Fibroblast of mammary gland (primary cell): ENCODE results near the gene PKD1L1.

Experiments
- DNase-seq: peaks from one replicate; pipeline ENCODE4 v3.0.0-alpha.2; 2010; ENCODE audit warnings: low read depth
- H3K4me3 ChIP-seq: 2 replicates; pipeline ENCODE4 v1.5.1; 2011; ENCODE audit warnings: low read depth, mild to moderate bottlenecking, low read length, moderate library complexity; ENCODE audit not compliant: control insufficient read depth
- CTCF ChIP-seq: conservative IDR thresholded peaks from 2 replicates; pipeline ENCODE4 v1.5.1; 2011; ENCODE audit warnings: low read depth, low read length, inconsistent platforms; ENCODE audit not compliant: control insufficient read depth, insufficient read depth

PKD1L1 gene

DNA sequence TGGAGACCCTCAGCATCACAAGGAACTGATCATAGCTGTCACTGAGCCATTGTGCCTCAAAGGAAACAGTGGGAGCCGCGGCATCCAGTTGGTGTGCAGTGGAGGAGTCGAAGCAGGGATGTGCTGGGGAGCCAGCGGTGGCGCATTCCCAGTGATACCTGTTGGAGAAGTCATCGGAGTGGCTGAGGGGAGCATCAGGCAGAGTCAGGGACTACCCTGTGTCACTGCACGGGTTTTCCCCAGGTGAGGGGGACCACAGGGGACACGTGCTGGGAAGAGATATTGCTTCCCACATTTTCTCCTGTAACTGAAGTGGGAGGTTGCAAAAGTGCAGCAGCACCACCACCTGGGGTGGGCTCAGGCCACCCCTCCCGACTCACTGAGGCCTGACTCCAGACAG is 57.7 kb downstream of the PKD1L1 start:
- DNase-seq: no peak
- TF ChIP-seq CTCF: no peak
- no peak overlapping the region for H3K4me3 ChIP-seq

DNA sequence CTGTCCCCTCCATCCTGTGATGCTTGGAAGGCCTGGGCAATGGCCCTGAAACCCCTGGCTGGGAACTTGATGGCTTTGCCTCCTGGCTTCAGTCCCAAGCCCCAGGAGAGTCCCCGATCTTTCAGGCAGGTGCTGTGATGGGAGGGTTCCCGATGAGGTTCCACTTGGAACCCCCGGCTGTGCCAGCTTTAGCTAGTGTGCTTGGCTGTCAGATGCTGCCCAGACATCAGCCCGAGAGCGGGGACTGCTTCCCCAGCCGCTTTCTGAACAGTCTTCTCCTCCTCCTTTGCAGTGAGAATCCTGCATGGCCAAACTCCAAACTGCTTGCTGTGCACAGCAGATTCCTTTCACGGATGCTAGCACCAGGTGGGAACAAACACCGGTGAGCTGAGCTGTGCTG is 58.1 kb downstream of the PKD1L1 start:
- no peak for TF ChIP-seq CTCF
- no peak overlapping the region for H3K4me3 ChIP-seq
- DNase-seq: no peak

- DNase-seq: no peak
- TF ChIP-seq CTCF: no peak
- H3K4me3 ChIP-seq: no peak overlapping the region
These were observed 58.5 kb downstream of the PKD1L1 start for GRCh38 chr7:47889723-47890122.

DNA sequence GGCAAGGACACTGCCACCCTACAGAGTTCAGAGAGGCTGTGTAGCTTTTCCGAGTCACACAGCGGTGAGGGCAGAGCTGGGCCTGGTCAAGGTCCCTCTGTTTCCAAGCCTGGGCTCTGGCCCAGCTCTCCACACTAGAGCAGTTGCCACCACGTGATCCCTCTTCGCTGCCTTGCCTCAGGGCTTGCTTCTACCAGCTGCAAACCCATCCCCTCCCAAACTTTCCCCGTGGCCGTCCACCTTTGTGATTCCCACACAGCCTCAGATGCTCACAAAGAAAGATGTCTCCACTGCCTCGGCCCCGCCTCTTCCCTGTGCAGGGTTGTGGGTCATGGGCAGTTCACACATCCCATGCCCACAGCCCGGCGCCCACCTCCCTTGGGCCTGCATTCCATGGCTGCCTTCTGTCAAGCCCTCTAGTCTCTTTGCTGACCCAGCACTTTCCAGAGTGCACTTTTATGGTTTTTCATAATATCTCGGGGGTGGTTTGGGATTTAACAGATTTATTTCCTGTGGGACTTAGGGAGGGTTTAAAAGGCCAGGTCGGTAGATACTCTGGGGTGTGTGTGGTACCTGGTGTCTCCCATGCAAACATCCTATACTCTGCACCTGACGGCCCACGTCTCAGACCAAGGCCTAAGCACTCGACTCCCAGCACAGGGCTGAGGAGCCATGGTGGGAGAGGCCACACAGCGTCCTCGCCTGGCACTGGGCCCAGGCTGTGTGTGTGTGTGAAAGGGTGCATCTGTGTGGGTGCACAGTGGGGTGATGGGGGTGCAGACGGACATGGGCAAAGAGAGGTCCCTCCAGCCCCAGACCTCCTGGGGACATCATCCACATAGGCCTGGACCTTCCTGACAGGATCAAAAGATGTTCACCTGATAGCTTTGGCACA is 59.6 kb downstream of the PKD1L1 start:
- no peak for TF ChIP-seq CTCF
- no peak for DNase-seq
- H3K4me3 ChIP-seq: no peak overlapping the region

GRCh38 chr7:47887016-47887640 is 61.1 kb downstream of the PKD1L1 start:
- no peak for TF ChIP-seq CTCF
- no peak for DNase-seq
- no peak overlapping the region for H3K4me3 ChIP-seq

- TF ChIP-seq CTCF: no peak
These were observed 62.1 kb downstream of the PKD1L1 start for GRCh38 chr7:47885987-47886811.

More at GRCh38 chr7:47885987-47886811, 62.1 kb downstream of the PKD1L1 start:
- no peak for DNase-seq
- H3K4me3 ChIP-seq: no peak overlapping the region
